HCT116 (cell line): ENCODE results near the gene NAALADL2. TPM values are rescaled to one million over a fixed set of nuclear protein-coding genes. Genes with fewer than 3 reads are reported as not detected.

ENCODE experiments used
- ATAC-seq: fragments of 200-7000 bp; cut with Tn5 transposase; 2 replicates; pipeline ENCODE4 v1.9.1; 2020; ENCODE audit warnings: mild to moderate bottlenecking, moderate library complexity
- BruUV-seq: library from RNA; stranded (reverse); fragments of 400-500 nt; replicated peaks from 2 replicates; lab custom pipeline; 2021; lab: Mats Ljungman, UMichigan
- CTCF ChIA-PET: fragments of 300-600 bp; sonication (Branson Sonifier 250); formaldehyde crosslinking; loops from one replicate; lab custom pipeline; 2021; ENCODE audit warnings: antibody characterized with exemption; lab: Charles Lee
- POLR2A ChIA-PET: fragments of 300-600, 350-600 bp; sonication (Branson Sonifier 250); formaldehyde crosslinking; loops from one replicate; lab custom pipeline; 2021; ENCODE audit warnings: antibody characterized with exemption; lab: Charles Lee
- RAD21 ChIA-PET, 2 experiments: fragments of 300-600 bp; sonication (Branson Sonifier 250); formaldehyde crosslinking; loops; one replicate each; lab custom pipeline; 2023; ENCODE audit warnings: low total read pairs in 2 of 2; ENCODE audit not compliant: uncharacterized antibody in 2 of 2, unreplicated experiment in 2 of 2, low non-redundant PET in 1 of 2; lab: Charles Lee
- DNase-seq: peaks from one replicate; pipeline ENCODE4 v3.0.0-alpha.2; 2010; ENCODE audit warnings: low read depth, low spot score
- H2AFZ ChIP-seq: fragments of 200-600 bp; shearing (Covaris generic), sonication (generic); 2 replicates; pipeline ENCODE4 v1.6.1; 2017; ENCODE audit warnings: low read depth, mixed run types, mixed read lengths, antibody characterized with exemption, low read length; ENCODE audit not compliant: poor library complexity, severe bottlenecking
- H3K27ac ChIP-seq: 2 replicates; pipeline ENCODE4 v1.5.1; 2012; ENCODE audit warnings: low read depth, low read length
- H3K27me3 ChIP-seq: fragments of 200-600 bp; sonication (generic); 2 replicates; pipeline ENCODE4 v1.6.1; 2016; ENCODE audit warnings: mixed run types, low read length, mixed read lengths; ENCODE audit not compliant: insufficient read depth
- H3K36me3 ChIP-seq, 2 experiments: fragments of 200-500 bp in 1 of 2; fragments of 200-600 bp in 1 of 2; sonication (Bioruptor generic) in 1 of 2; sonication (generic) in 1 of 2; 2 replicates each; pipeline versions ENCODE4 v1.5.1 to v1.6.1; 2014 to 2016; ENCODE audit warnings: low read length in 2 of 2, inconsistent platforms in 1 of 2, mixed read lengths in 1 of 2, mixed run types in 1 of 2; ENCODE audit not compliant: insufficient read depth in 2 of 2, control insufficient read depth in 1 of 2
- H3K4me1 ChIP-seq, 2 experiments: fragments of 200-600 bp in 1 of 2; sonication (generic) in 1 of 2; 2 replicates each; pipeline versions ENCODE4 v1.5.1 to v1.6.1; 2012 to 2017; ENCODE audit warnings: low read length in 2 of 2, inconsistent platforms in 1 of 2, mild to moderate bottlenecking in 1 of 2, mixed read lengths in 1 of 2, mixed run types in 1 of 2, moderate library complexity in 1 of 2; ENCODE audit not compliant: insufficient read depth in 2 of 2, control insufficient read depth in 1 of 2
- H3K4me2 ChIP-seq: fragments of 200-600 bp; sonication (generic); 2 replicates; pipeline ENCODE4 v1.6.1; 2017; ENCODE audit warnings: mixed run types, low read length, mixed read lengths
- H3K4me3 ChIP-seq, 2 experiments: fragments of 200-600 bp in 1 of 2; sonication (generic) in 1 of 2; replicated peaks in 1 of 2; 2 replicates each; pipeline ENCODE4 v1.5.1; 2011 to 2016; ENCODE audit warnings: low read length in 2 of 2, control low read depth in 1 of 2, low read depth in 1 of 2, mild to moderate bottlenecking in 1 of 2, mixed read lengths in 1 of 2, mixed run types in 1 of 2
- H3K79me2 ChIP-seq: fragments of 200-600 bp; sonication (generic); 2 replicates; pipeline ENCODE4 v1.6.1; 2017; ENCODE audit warnings: mild to moderate bottlenecking, mixed run types, low read length, moderate library complexity, mixed read lengths; ENCODE audit not compliant: insufficient read depth
- H3K9ac ChIP-seq: fragments of 200-600 bp; sonication (generic); 2 replicates; pipeline ENCODE4 v1.6.1; 2016; ENCODE audit warnings: low read length, mixed read lengths
- H3K9me2 ChIP-seq: fragments of 200-600 bp; sonication (generic), shearing (Covaris generic); 2 replicates; pipeline ENCODE4 v1.6.1; 2017; ENCODE audit warnings: mixed run types, mild to moderate bottlenecking, moderate library complexity; ENCODE audit not compliant: insufficient read depth
- H3K9me3 ChIP-seq, 2 experiments: fragments of 200-500 bp in 1 of 2; fragments of 200-600 bp in 1 of 2; sonication (Bioruptor generic) in 1 of 2; sonication (generic) in 1 of 2; 2 replicates each; pipeline ENCODE4 v1.6.1; 2014 to 2017; ENCODE audit warnings: low read length in 2 of 2, mixed read lengths in 2 of 2, inconsistent platforms in 1 of 2, low read depth in 1 of 2, mild to moderate bottlenecking in 1 of 2, mixed run types in 1 of 2, moderate library complexity in 1 of 2; ENCODE audit not compliant: control insufficient read depth in 1 of 2, insufficient read depth in 1 of 2
- H4K20me1 ChIP-seq: fragments of 200-600 bp; sonication (generic), shearing (Covaris generic); 2 replicates; pipeline ENCODE4 v1.6.1; 2017; ENCODE audit warnings: mixed run types, mild to moderate bottlenecking, moderate library complexity; ENCODE audit not compliant: insufficient read depth
- CEBPB ChIP-seq: IDR thresholded peaks from 2 replicates; pipeline ENCODE4 v1.6.1; 2012; ENCODE audit warnings: low read depth
- ELF1 ChIP-seq: IDR thresholded peaks from 2 replicates; pipeline ENCODE4 v1.6.1; 2012; ENCODE audit warnings: low read depth, borderline replicate concordance
- FOSL1 ChIP-seq: IDR thresholded peaks from 2 replicates; pipeline ENCODE4 v1.6.1; 2012; ENCODE audit warnings: low read depth
- JUND ChIP-seq: IDR thresholded peaks from 2 replicates; pipeline ENCODE4 v1.6.1; 2012
- POLR2A ChIP-seq: IDR thresholded peaks from 2 replicates; pipeline ENCODE4 v1.7.0; 2011; ENCODE audit warnings: borderline replicate concordance; ENCODE audit not compliant: insufficient read depth, insufficient read length; ENCODE audit errors: extremely low read depth
- RAD21 ChIP-seq: IDR thresholded peaks from 2 replicates; pipeline ENCODE4 v1.6.1; 2012; ENCODE audit warnings: low read depth, mild to moderate bottlenecking
- SIN3A ChIP-seq: IDR thresholded peaks from 2 replicates; pipeline ENCODE4 v1.6.1; 2012; ENCODE audit warnings: low read depth
- SP1 ChIP-seq: IDR thresholded peaks from 2 replicates; pipeline ENCODE4 v1.6.1; 2012; ENCODE audit warnings: low read depth
- SRF ChIP-seq: IDR thresholded peaks from 2 replicates; pipeline ENCODE4 v1.6.1; 2012; ENCODE audit warnings: low read depth
- TCF7L2 ChIP-seq: IDR thresholded peaks from 2 replicates; pipeline ENCODE4 v1.7.0; 2011; ENCODE audit warnings: borderline replicate concordance, inconsistent platforms; ENCODE audit not compliant: insufficient read depth, insufficient read length; ENCODE audit errors: extremely low read depth
- intact Hi-C: fragments of 100-400 bp; cut with micrococcal nuclease; formaldehyde crosslinking; loops from 2 replicates; pipeline ENCODE4 v1.10.0; 2022
- total RNA-seq: library from RNA; stranded (reverse); gene quantifications from one replicate; pipeline ENCODE4 v1.2.1, GENCODE V29; 2021; ENCODE audit not compliant: unreplicated experiment
- TF ChIP-seq, protein P1 (sequence below): IDR thresholded peaks from 2 replicates; pipeline ENCODE4 v1.6.1; 2011; ENCODE audit warnings: mild to moderate bottlenecking, low read length, moderate library complexity; ENCODE audit not compliant: insufficient replicate concordance; ENCODE audit errors: extremely low read depth
- TF ChIP-seq, protein P2 (sequence below), 3 experiments: fragments of 200-600 bp in 1 of 3; sonication (generic) in 1 of 3; IDR thresholded peaks in 2 of 3; conservative IDR thresholded peaks in 1 of 3; 2 replicates each; pipeline ENCODE4 v1.5.1; 2012 to 2017; ENCODE audit warnings: low read depth in 2 of 3, low read length in 2 of 3, antibody characterized with exemption in 1 of 3, borderline replicate concordance in 1 of 3, control low read depth in 1 of 3, mild to moderate bottlenecking in 1 of 3, mixed read lengths in 1 of 3, mixed run types in 1 of 3, moderate library complexity in 1 of 3; ENCODE audit not compliant: insufficient read depth in 1 of 3
- TF ChIP-seq, protein P3 (sequence below): IDR thresholded peaks from 2 replicates; pipeline ENCODE4 v1.6.1; 2012
- TF ChIP-seq, protein P4 (sequence below): IDR thresholded peaks from 2 replicates; pipeline ENCODE4 v1.6.1; 2012

The NAALADL2 gene
- total RNA-seq, 1 experiment from 2014 or later = 2.9 TPM

DNA sequence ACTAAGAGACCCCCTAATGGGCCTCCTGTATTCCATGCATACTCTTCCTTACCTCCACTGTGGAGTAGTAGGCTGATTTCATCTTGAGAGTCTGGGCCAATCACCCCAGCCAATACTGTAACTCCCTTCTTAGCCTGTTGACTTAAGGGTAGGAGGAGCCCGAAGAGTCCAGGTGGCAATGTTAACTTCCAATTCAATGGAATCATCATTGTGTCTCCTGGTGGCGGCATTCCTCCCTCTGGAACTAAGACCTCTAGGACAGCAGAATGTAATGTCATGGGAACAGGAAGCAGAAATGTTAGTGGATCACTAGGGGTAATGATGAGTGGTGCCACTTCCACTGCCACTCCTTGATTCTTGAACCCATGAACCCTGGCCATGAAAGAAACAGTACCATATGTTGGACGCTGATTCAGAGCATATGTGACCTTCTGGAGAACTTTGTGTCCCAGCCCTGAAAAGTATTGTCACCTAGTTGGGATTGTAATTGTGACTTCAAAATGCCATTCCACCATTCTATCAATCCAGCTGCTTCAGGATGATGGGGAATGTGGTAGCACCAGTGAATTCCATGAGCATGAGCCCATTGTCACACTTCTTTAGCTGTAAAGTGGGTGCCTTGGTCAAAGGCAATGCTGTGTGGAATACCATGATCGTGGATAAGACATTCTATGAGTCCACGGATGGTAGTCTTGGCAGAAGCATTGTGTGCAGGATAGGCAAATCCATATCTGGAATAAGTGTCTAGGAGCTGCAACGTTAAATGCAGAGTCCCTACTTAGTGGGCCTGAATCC is 24.9 kb downstream of the NAALADL2 start:
- Histone ChIP-seq H3K4me2 (no peak overlapping the region), H3K9me2 (no peaks in the 10 kb centered on the region), H3K4me1 (no peaks in the 10 kb centered on the region), H4K20me1 (no peaks in the 10 kb centered on the region), H2AFZ (no peak overlapping the region), H3K4me3 (no peak overlapping the region), H3K79me2 (no peaks in the 10 kb centered on the region), H3K9me3 (no peaks in the 10 kb centered on the region), H3K9ac (no peak overlapping the region), H3K27me3 (no peaks in the 10 kb centered on the region), H3K36me3 (no peaks in the 10 kb centered on the region), H3K27ac (no peak overlapping the region)
- ChIA-PET RAD21 (no interaction called here), POLR2A (no interaction called here), CTCF (no interaction called here)
- DNase-seq (no peak), ATAC-seq (no peak)
- intact Hi-C loops = no loop called here
- no TSS peak for BruUV-seq
- TF ChIP-seq JUND (no peak), FOSL1 (no peak), RAD21 (no peak), SP1 (no peak), SIN3A (no peak), ELF1 (no peak), CEBPB (no peak), POLR2A (no peak), SRF (no peak), TCF7L2 (no peak)
- TF ChIP-seq, protein P1, sequence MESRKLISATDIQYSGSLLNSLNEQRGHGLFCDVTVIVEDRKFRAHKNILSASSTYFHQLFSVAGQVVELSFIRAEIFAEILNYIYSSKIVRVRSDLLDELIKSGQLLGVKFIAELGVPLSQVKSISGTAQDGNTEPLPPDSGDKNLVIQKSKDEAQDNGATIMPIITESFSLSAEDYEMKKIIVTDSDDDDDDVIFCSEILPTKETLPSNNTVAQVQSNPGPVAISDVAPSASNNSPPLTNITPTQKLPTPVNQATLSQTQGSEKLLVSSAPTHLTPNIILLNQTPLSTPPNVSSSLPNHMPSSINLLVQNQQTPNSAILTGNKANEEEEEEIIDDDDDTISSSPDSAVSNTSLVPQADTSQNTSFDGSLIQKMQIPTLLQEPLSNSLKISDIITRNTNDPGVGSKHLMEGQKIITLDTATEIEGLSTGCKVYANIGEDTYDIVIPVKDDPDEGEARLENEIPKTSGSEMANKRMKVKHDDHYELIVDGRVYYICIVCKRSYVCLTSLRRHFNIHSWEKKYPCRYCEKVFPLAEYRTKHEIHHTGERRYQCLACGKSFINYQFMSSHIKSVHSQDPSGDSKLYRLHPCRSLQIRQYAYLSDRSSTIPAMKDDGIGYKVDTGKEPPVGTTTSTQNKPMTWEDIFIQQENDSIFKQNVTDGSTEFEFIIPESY = no peak
- TF ChIP-seq, protein P2, sequence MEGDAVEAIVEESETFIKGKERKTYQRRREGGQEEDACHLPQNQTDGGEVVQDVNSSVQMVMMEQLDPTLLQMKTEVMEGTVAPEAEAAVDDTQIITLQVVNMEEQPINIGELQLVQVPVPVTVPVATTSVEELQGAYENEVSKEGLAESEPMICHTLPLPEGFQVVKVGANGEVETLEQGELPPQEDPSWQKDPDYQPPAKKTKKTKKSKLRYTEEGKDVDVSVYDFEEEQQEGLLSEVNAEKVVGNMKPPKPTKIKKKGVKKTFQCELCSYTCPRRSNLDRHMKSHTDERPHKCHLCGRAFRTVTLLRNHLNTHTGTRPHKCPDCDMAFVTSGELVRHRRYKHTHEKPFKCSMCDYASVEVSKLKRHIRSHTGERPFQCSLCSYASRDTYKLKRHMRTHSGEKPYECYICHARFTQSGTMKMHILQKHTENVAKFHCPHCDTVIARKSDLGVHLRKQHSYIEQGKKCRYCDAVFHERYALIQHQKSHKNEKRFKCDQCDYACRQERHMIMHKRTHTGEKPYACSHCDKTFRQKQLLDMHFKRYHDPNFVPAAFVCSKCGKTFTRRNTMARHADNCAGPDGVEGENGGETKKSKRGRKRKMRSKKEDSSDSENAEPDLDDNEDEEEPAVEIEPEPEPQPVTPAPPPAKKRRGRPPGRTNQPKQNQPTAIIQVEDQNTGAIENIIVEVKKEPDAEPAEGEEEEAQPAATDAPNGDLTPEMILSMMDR (IDR thresholded peaks at IDR 0.05 in 2 of 3, conservative IDR thresholded peaks at IDR 0.05 in 1 of 3; ENCODE audit: borderline replicate concordance in 1 of 3, insufficient read depth in 1 of 3, low read depth in 2 of 3, low read length in 2 of 3) = no peak
- TF ChIP-seq, protein P3, sequence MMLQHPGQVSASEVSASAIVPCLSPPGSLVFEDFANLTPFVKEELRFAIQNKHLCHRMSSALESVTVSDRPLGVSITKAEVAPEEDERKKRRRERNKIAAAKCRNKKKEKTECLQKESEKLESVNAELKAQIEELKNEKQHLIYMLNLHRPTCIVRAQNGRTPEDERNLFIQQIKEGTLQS = no peak
- TF ChIP-seq, protein P4, sequence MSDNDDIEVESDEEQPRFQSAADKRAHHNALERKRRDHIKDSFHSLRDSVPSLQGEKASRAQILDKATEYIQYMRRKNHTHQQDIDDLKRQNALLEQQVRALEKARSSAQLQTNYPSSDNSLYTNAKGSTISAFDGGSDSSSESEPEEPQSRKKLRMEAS = no peak
